Trophoblast cell (in vitro differentiated cells and primary cell): ENCODE data around the gene ITGA3.

Experiments used
- DNase-seq, 2 donors: peaks; one replicate each; pipeline ENCODE4 v3.0.0-alpha.2; 2016
- H2AFZ ChIP-seq: 2 replicates; pipeline ENCODE4 v1.6.1; 2013; ENCODE audit warnings: low read length, moderate library complexity, mild to moderate bottlenecking; ENCODE audit not compliant: insufficient read depth, poor library complexity
- H2AK5ac ChIP-seq: 2 replicates; pipeline ENCODE4 v1.6.1; 2013; ENCODE audit warnings: mild to moderate bottlenecking, low read length
- H2BK120ac ChIP-seq: 2 replicates; pipeline ENCODE4 v1.6.1; 2013; ENCODE audit warnings: low read length, mild to moderate bottlenecking, moderate library complexity; ENCODE audit not compliant: insufficient read depth, poor library complexity
- H2BK12ac ChIP-seq: 2 replicates; pipeline ENCODE4 v1.6.1; 2013; ENCODE audit warnings: mild to moderate bottlenecking, low read length, moderate library complexity
- H2BK5ac ChIP-seq: 2 replicates; pipeline ENCODE4 v1.6.1; 2013; ENCODE audit warnings: low read length, low read depth, moderate library complexity, mild to moderate bottlenecking; ENCODE audit not compliant: poor library complexity
- H3K14ac ChIP-seq: 2 replicates; pipeline ENCODE4 v1.6.1; 2013; ENCODE audit warnings: mild to moderate bottlenecking, low read length
- H3K18ac ChIP-seq: 2 replicates; pipeline ENCODE4 v1.6.1; 2013; ENCODE audit warnings: mild to moderate bottlenecking, low read length
- H3K23ac ChIP-seq: 2 replicates; pipeline ENCODE4 v1.6.1; 2013; ENCODE audit warnings: low read length
- H3K27ac ChIP-seq: 2 replicates; pipeline ENCODE4 v1.5.1; 2013; ENCODE audit warnings: low read depth, mild to moderate bottlenecking, inconsistent platforms, low read length, moderate library complexity
- H3K27me3 ChIP-seq: 2 replicates; pipeline ENCODE4 v1.6.1; 2013; ENCODE audit warnings: inconsistent platforms, mild to moderate bottlenecking, low read length, moderate library complexity; ENCODE audit not compliant: insufficient read depth
- H3K36me3 ChIP-seq, 2 experiments: 1 replicate in 1 of 2; 2 replicates in 1 of 2; pipeline ENCODE4 v1.6.1; 2013; ENCODE audit warnings: low read length in 2 of 2, mild to moderate bottlenecking in 2 of 2, moderate library complexity in 1 of 2; ENCODE audit not compliant: insufficient read depth in 2 of 2, control insufficient read depth in 1 of 2
- H3K4ac ChIP-seq: 2 replicates; pipeline ENCODE4 v1.6.1; 2013; ENCODE audit warnings: low read depth, mild to moderate bottlenecking, low read length, moderate library complexity
- H3K4me1 ChIP-seq, 2 experiments: 1 replicate in 1 of 2; 2 replicates in 1 of 2; pipeline ENCODE4 v1.6.1; 2013; ENCODE audit warnings: low read length in 2 of 2, mild to moderate bottlenecking in 2 of 2, moderate library complexity in 1 of 2; ENCODE audit not compliant: insufficient read depth in 2 of 2, control insufficient read depth in 1 of 2
- H3K4me2 ChIP-seq: 2 replicates; pipeline ENCODE4 v1.6.1; 2013; ENCODE audit warnings: inconsistent platforms, mild to moderate bottlenecking, low read length, moderate library complexity
- H3K4me3 ChIP-seq: 2 replicates; pipeline ENCODE4 v1.5.1; 2013; ENCODE audit warnings: mild to moderate bottlenecking, low read depth, low read length, inconsistent platforms
- H3K79me1 ChIP-seq: one replicate; pipeline ENCODE4 v1.6.1; 2013; ENCODE audit warnings: low read length
- H3K79me2 ChIP-seq: 2 replicates; pipeline ENCODE4 v1.6.1; 2013; ENCODE audit warnings: low read length, mild to moderate bottlenecking; ENCODE audit not compliant: control insufficient read depth, insufficient read depth, poor library complexity
- H3K9ac ChIP-seq: 2 replicates; pipeline ENCODE4 v1.6.1; 2013; ENCODE audit warnings: mild to moderate bottlenecking, low read length
- H3K9me3 ChIP-seq: 2 replicates; pipeline ENCODE4 v1.6.1; 2013; ENCODE audit warnings: low read depth, mild to moderate bottlenecking, control low read depth, inconsistent platforms, low read length; ENCODE audit not compliant: insufficient read depth
- H4K12ac ChIP-seq: 2 replicates; pipeline ENCODE4 v1.6.1; 2013; ENCODE audit warnings: low read depth, mild to moderate bottlenecking, low read length, moderate library complexity
- H4K8ac ChIP-seq: 2 replicates; pipeline ENCODE4 v1.6.1; 2013; ENCODE audit warnings: low read depth, mild to moderate bottlenecking, low read length, moderate library complexity
- H4K91ac ChIP-seq: one replicate; pipeline ENCODE4 v1.6.1; 2013; ENCODE audit warnings: low read depth, mild to moderate bottlenecking, low read length, moderate library complexity
- WGBS: extraction: QIAGEN DNeasy Blood & Tissue Kit; methylation state at CpG from one replicate; pipeline ENCODE4 v1.1.7; 2013; ENCODE audit warnings: missing lambda C conversion rate; ENCODE audit not compliant: insufficient read length, insufficient coverage; ENCODE audit errors: extremely low coverage; 5-methylcytosine and 5-hydroxymethylcytosine counted together

Gene ITGA3

GRCh38 chr17:50076591-50077235, 20.8 kb downstream of the ITGA3 start:
- H4K91ac ChIP-seq: no peak overlapping the region
- H3K23ac ChIP-seq: no peak overlapping the region
- no peak overlapping the region for H4K8ac ChIP-seq
- H3K14ac ChIP-seq: no peak overlapping the region
- no CpG with 5 or more reads among the region's 39 CpGs for WGBS
- no peak overlapping the region for H3K4me3 ChIP-seq
- no peak overlapping the region for H3K4me2 ChIP-seq
- H3K36me3 ChIP-seq: peaks cover 86 to 88% of the 10 kb centered on the region in 2 experiments
- H2BK12ac ChIP-seq: no peak overlapping the region
- H3K4ac ChIP-seq: no peak overlapping the region
- no peaks in the 10 kb centered on the region for H3K9me3 ChIP-seq
- H4K12ac ChIP-seq: no peak overlapping the region
- H3K79me1 ChIP-seq: no peaks in the 10 kb centered on the region
- no peak overlapping the region for H2BK5ac ChIP-seq
- H2BK120ac ChIP-seq: no peak overlapping the region
- no peak overlapping the region for H2AK5ac ChIP-seq
- H3K27ac ChIP-seq: no peak overlapping the region
- no peaks in the 10 kb centered on the region for H3K27me3 ChIP-seq
- H2AFZ ChIP-seq: no peak overlapping the region
- no peak overlapping the region for H3K18ac ChIP-seq
- peak in 1 of 2 donors; percentile 20 for DNase-seq
- no peak overlapping the region for H3K9ac ChIP-seq
- H3K79me2 ChIP-seq: no peaks in the 10 kb centered on the region
- H3K4me1 ChIP-seq: no peaks in the 10 kb centered on the region

GRCh38 chr17:50078430-50078829, 22.5 kb downstream of the ITGA3 start:
- Histone ChIP-seq H2AFZ (no peak overlapping the region), H3K14ac (no peak overlapping the region), H2BK5ac (no peak overlapping the region), H4K12ac (no peak overlapping the region), H3K23ac (no peak overlapping the region), H3K36me3 (peaks cover 75 to 80% of the 10 kb centered on the region in 2 experiments), H3K79me1 (no peaks in the 10 kb centered on the region), H3K9ac (no peak overlapping the region), H3K18ac (no peak overlapping the region), H2AK5ac (no peak overlapping the region), H3K4me2 (no peak overlapping the region), H3K4ac (no peak overlapping the region), H3K9me3 (no peaks in the 10 kb centered on the region), H4K91ac (no peak overlapping the region), H3K27ac (no peak overlapping the region), H3K4me3 (no peak overlapping the region), H3K27me3 (no peaks in the 10 kb centered on the region), H4K8ac (no peak overlapping the region), H3K4me1 (no peaks in the 10 kb centered on the region), H2BK120ac (no peak overlapping the region), H2BK12ac (no peak overlapping the region), H3K79me2 (no peaks in the 10 kb centered on the region)
- DNase-seq: no peak
- WGBS: no CpG with 5 or more reads among the region's 4 CpGs

GRCh38 chr17:50079334-50080095, 23.6 kb downstream of the ITGA3 start:
- H4K91ac ChIP-seq: no peak overlapping the region
- no peak overlapping the region for H4K12ac ChIP-seq
- H3K79me1 ChIP-seq: no peaks in the 10 kb centered on the region
- no peak overlapping the region for H3K4me3 ChIP-seq
- H2BK120ac ChIP-seq: no peak overlapping the region
- no peak overlapping the region for H4K8ac ChIP-seq
- no peak overlapping the region for H2AK5ac ChIP-seq
- H3K18ac ChIP-seq: no peak overlapping the region
- no peak overlapping the region for H3K27ac ChIP-seq
- H3K9me3 ChIP-seq: no peaks in the 10 kb centered on the region
- no peaks in the 10 kb centered on the region for H3K4me1 ChIP-seq
- no peaks in the 10 kb centered on the region for H3K79me2 ChIP-seq
- H3K36me3 ChIP-seq: peaks cover 64 to 70% of the 10 kb centered on the region in 2 experiments
- no peak overlapping the region for H3K4ac ChIP-seq
- H3K4me2 ChIP-seq: no peak overlapping the region
- H2BK5ac ChIP-seq: no peak overlapping the region
- WGBS: no CpG with 5 or more reads among the region's 12 CpGs
- H3K27me3 ChIP-seq: no peaks in the 10 kb centered on the region
- no peak overlapping the region for H2AFZ ChIP-seq
- no peak overlapping the region for H3K14ac ChIP-seq
- H3K9ac ChIP-seq: no peak overlapping the region
- H2BK12ac ChIP-seq: no peak overlapping the region
- no peak overlapping the region for H3K23ac ChIP-seq
- peak; percentile 14 to 39 for DNase-seq

- Histone ChIP-seq H3K79me1 (no peaks in the 10 kb centered on the region), H3K9ac (no peak overlapping the region), H3K23ac (no peak overlapping the region), H2AK5ac (no peak overlapping the region), H3K27ac (no peak overlapping the region), H2BK120ac (no peak overlapping the region), H3K36me3 (peaks cover 60 to 67% of the 10 kb centered on the region in 2 experiments), H2AFZ (no peak overlapping the region), H3K9me3 (no peaks in the 10 kb centered on the region), H4K91ac (no peak overlapping the region), H3K18ac (no peak overlapping the region), H3K4ac (no peak overlapping the region), H2BK12ac (no peak overlapping the region), H2BK5ac (no peak overlapping the region), H4K12ac (no peak overlapping the region), H3K79me2 (no peaks in the 10 kb centered on the region), H3K4me3 (no peak overlapping the region), H3K27me3 (no peaks in the 10 kb centered on the region), H3K4me2 (no peak overlapping the region), H3K14ac (no peak overlapping the region), H4K8ac (no peak overlapping the region), H3K4me1 (no peaks in the 10 kb centered on the region)
- DNase-seq: no peak
- WGBS: no CpG with 5 or more reads among the region's 11 CpGs
Observed at GRCh38 chr17:50080096-50080480, 24.2 kb downstream of the ITGA3 start.
